GM13977 (cell line): ENCODE measurements around the gene LDLRAD3.

Source experiments
- DNase-seq: peaks from one replicate; pipeline ENCODE4 v3.0.0; 2012; ENCODE audit warnings: low spot score
- CTCF ChIP-seq: IDR thresholded peaks from 2 replicates; pipeline ENCODE4 v1.5.1; 2012; ENCODE audit warnings: mild to moderate bottlenecking, control low read depth; ENCODE audit not compliant: insufficient read depth; ENCODE audit errors: extremely low read depth, missing control alignments
- in situ Hi-C: fragments of 300-500 bp; cut with MboI; formaldehyde crosslinking; loops from one replicate; pipeline ENCODE4 v1.12.0; 2022; ENCODE audit warnings: low sequenced_read_pairs, low pct_unique_long_range_greater_than_20kb, mixed read lengths, inconsistent platforms; ENCODE audit not compliant: unreplicated experiment

The LDLRAD3 gene

GRCh38 chr11:36164506-36165250, 220.8 kb downstream of the LDLRAD3 start:
- in situ Hi-C loops = no loop called here
- DNase-seq = no peak
- TF ChIP-seq CTCF = no peak

- in situ Hi-C loops = no loop called here
- no peak for DNase-seq
- no peak for TF ChIP-seq CTCF
Observed at GRCh38 chr11:36165621-36166397, 221.9 kb downstream of the LDLRAD3 start.

GRCh38 chr11:36167073-36167472, 223.2 kb downstream of the LDLRAD3 start:
- in situ Hi-C loops = no loop called here
- TF ChIP-seq CTCF = no peak
- DNase-seq = no peak

- TF ChIP-seq CTCF = no peak
- DNase-seq = no peak
- in situ Hi-C loops = no loop called here
Observed at GRCh38 chr11:36167729-36168128, 223.9 kb downstream of the LDLRAD3 start.

- in situ Hi-C loops = no loop called here
- no peak for TF ChIP-seq CTCF
- DNase-seq = no peak
Observed at GRCh38 chr11:36177836-36178235, 234.0 kb downstream of the LDLRAD3 start.

GRCh38 chr11:36186340-36187175, 242.7 kb downstream of the LDLRAD3 start:
- no peak for DNase-seq
- no peak for TF ChIP-seq CTCF
- in situ Hi-C loops = no loop called here
